HEK293 (cell line): ENCODE data around the gene EML4.

Experiments
- ZBTB8A ChIP-seq: fragments of 450-650 bp; formaldehyde crosslinking; IDR thresholded peaks from 2 replicates; pipeline ENCODE4 v1.5.1; 2016; ENCODE audit warnings: missing biosample characterization, missing genetic modification characterization
- ZNF555 ChIP-seq: fragments of 450-650 bp; formaldehyde crosslinking; conservative IDR thresholded peaks from 2 replicates; pipeline ENCODE4 v1.5.1; 2017; ENCODE audit warnings: missing biosample characterization, mild to moderate bottlenecking, missing genetic modification characterization, inconsistent platforms
- ZNF660 ChIP-seq: fragments of 450-650 bp; IDR thresholded peaks from 2 replicates; pipeline ENCODE4 v1.5.1; 2018; ENCODE audit warnings: missing biosample characterization, mild to moderate bottlenecking, missing genetic modification characterization
- TF ChIP-seq, protein P1 (sequence below): fragments of 450-650 bp; formaldehyde crosslinking; IDR thresholded peaks from 2 replicates; pipeline ENCODE4 v1.5.1; 2016; ENCODE audit warnings: missing biosample characterization, missing genetic modification characterization

DNA sequence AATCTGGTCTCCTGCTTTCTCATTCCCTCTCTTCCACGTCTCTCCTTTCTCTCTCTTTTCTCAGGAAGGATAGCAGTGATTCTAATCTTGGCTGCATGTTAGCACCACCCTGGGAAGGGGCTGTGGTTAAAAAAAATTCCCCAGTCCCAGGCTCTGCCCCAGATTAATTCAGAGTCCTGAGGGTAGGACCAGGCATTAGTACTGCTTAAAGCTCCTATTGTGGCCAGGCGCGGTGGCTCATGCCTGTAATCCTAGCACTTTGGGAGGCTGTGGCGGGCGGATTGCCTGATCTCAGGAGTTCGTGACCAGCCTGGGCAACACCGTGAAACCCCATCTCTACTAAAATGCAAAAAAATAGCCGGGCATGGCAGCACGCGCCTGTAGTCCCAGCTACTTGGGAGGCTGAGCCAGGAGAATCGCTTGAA, 35.4 kb upstream of the EML4 start:
- TF ChIP-seq ZNF660 (no peak), ZNF555 (tag by site-specific recombination) (no peak), ZBTB8A (tag by site-specific recombination) (no peak)
- TF ChIP-seq, protein P1, sequence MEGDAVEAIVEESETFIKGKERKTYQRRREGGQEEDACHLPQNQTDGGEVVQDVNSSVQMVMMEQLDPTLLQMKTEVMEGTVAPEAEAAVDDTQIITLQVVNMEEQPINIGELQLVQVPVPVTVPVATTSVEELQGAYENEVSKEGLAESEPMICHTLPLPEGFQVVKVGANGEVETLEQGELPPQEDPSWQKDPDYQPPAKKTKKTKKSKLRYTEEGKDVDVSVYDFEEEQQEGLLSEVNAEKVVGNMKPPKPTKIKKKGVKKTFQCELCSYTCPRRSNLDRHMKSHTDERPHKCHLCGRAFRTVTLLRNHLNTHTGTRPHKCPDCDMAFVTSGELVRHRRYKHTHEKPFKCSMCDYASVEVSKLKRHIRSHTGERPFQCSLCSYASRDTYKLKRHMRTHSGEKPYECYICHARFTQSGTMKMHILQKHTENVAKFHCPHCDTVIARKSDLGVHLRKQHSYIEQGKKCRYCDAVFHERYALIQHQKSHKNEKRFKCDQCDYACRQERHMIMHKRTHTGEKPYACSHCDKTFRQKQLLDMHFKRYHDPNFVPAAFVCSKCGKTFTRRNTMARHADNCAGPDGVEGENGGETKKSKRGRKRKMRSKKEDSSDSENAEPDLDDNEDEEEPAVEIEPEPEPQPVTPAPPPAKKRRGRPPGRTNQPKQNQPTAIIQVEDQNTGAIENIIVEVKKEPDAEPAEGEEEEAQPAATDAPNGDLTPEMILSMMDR (tag by site-specific recombination), result no peak
